ENCODE data around the gene ANTKMT.
A peak's percentile ranks its signal among the peaks of the same experiment; 100 is the strongest.

ANTKMT gene

DNA sequence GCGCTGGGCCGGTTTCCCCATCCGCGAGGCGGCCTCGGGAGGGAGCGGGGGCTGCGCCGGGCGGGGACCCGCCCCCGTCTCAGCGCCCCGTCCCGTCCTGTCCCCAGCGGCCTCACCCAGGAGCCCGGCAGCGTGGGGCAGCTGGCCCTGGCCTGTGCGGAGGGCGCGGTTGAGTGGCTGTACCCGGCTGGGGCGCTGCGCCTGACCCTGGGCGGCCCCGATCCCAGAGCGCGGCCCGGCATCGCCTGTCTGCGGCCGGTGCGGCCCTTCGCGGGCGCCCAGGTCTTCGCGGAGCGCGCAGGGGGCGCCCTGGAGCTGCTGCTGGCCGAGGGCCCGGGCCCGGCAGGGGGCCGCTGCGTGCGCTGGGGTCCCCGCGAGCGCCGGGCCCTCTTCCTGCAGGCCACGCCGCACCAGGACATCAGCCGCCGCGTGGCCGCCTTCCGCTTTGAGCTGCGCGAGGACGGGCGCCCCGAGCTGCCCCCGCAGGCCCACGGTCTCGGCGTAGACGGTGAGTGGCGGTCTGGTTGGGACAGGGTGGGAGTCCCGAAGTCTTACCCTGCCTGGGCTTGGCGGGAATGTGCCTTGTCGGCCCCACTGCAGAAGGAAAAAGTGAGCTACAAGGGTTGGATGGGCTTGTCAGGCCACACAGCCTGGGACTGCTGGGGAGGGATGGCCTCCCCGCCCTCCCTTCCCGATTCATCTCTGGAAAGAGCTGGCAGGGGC is 5.3 kb upstream of the ANTKMT start:
- DNase-seq = peak; percentile 49

GRCh38 chr16:716200-716568 is 4.8 kb upstream of the ANTKMT start:
- no peak for DNase-seq

DNA sequence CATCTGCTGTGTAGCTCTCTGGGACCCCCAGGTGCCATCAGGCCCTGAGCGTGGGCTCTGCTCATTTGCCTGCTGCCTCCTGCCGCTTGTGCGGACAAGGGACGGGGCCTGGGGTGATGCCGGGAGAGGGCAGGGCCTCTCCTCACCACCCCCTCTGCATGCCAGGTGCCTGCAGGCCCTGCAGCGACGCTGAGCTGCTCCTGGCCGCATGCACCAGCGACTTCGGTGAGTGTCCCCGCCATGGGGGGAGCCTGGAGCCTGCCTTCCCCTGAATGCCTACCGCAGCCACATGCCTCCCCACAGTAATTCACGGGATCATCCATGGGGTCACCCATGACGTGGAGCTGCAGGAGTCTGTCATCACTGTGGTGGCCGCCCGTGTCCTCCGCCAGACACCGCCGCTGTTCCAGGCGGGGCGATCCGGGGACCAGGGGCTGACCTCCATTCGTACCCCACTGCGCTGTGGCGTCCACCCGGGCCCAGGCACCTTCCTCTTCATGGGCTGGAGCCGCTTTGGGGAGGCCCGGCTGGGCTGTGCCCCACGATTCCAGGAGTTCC is 4.1 kb upstream of the ANTKMT start:
- no peak for DNase-seq

- DNase-seq = no peak
These were observed 3.3 kb upstream of the ANTKMT start for GRCh38 chr16:717450-718245.

DNA sequence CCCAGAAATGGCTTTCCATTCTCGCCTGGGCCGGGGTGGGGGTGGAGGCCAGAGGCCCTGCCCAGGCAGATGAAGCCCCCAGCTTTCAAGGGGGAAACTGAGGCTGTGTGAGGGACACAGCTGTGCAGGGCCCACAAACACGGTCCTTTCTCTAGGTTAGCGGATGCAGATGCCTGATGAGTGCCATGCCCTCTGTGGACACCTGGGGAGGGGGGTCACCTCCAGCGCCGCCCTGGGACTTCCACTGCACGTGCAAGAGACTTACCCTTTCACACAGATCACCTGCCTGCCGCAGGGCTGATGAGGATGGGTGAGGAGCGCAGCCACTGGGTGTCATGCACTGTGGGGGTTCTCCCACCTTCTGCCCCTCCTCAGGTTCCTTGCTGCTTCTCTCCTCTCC is 2.6 kb upstream of the ANTKMT start:
- DNase-seq = no peak

GRCh38 chr16:718922-719321 is 2.0 kb upstream of the ANTKMT start:
- no peak for DNase-seq

DNA sequence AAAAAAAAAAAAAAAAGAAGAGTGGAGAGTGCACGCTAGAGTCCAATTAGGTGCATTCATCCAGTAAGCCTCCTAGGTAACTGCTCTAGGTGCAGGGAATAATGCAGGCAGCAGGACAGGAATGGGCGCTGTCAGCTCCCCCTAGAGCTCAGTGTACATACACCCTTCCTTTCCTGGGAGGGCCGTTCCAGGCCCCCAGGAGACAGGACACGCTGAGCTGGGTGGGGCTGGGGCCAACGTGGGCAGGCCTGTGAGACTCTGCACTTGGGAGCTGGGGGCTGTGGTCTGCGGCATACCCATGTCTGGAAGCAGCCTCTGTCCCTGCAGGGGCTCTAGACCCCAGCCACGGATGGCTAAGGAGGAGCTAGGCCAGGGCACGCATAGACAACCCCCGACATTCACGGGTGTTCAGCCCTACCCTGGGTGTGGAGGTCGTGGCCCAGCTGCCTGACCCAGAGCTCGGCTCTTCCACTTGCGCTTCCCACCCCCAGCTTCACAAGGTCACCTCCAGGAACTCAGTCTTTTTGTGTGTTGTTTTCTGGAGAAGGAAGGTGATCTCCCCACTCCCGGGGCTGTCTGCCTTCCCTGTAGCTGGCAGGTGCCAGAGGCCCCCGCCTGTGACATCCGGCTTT is 1.0 kb upstream of the ANTKMT start:
- DNase-seq = peak; percentile 63

DNA sequence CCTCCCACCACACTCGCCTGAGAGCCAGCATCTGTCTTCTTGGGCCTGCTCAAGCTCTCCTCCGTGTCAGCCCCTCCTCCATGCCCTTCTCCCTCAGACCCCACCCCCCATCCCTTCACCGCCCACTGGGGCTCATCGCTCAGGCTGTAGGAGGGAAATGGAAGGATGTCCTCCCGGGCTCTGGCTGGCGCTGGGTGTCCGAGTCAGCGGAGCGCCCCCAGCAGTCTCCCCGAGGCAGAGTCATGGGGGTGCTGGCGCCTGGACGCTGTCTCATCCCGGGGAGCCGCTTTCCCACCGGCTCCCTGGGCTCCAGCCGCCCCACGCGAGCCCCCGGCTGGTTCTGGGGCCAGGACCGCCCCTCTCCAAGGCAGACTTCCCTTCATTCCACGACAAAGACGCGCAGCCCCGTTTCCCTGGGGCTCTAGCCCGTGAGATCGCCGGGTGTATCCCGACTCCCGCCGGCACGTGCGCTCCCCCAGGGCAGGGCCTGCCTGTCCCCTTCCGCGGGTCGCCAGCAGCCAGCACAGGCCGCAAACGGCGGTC is 428 bp upstream of the ANTKMT start:
- peak; percentile 70 for DNase-seq

DNA sequence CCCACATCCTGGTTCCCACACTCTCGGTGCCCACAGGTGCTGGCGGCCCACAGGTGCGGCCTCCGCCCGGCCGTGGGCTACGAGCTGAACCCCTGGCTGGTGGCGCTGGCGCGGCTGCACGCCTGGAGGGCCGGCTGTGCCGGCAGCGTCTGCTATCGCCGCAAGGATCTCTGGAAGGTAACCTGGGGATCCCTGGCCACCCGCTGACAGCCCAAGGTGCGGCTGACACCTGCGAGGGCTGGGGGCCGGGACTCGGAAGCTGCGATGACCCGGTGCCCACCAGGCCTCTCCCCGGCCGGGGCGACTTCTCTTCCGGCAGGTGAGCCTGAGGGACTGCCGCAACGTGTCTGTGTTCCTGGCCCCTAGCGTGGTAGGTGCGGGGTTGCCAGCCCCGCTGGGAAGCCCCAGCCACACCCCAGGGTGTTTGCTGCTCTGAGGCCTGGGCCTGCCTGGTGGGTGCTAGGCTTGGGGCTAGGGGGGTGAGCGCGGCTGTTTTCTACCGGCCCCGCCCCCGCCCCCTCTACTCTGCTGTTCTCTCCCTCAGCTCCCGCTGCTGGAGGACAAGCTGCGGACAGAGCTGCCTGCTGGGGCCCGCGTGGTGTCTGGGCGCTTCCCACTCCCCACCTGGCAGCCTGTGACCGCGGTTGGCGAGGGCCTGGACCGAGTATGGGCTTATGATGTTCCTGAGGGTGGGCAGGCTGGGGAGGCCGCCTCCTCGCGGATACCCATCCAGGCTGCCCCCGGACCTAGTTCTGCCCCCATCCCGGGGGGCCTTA is 1.0 kb downstream of the ANTKMT start:
- DNase-seq = no peak

DNA sequence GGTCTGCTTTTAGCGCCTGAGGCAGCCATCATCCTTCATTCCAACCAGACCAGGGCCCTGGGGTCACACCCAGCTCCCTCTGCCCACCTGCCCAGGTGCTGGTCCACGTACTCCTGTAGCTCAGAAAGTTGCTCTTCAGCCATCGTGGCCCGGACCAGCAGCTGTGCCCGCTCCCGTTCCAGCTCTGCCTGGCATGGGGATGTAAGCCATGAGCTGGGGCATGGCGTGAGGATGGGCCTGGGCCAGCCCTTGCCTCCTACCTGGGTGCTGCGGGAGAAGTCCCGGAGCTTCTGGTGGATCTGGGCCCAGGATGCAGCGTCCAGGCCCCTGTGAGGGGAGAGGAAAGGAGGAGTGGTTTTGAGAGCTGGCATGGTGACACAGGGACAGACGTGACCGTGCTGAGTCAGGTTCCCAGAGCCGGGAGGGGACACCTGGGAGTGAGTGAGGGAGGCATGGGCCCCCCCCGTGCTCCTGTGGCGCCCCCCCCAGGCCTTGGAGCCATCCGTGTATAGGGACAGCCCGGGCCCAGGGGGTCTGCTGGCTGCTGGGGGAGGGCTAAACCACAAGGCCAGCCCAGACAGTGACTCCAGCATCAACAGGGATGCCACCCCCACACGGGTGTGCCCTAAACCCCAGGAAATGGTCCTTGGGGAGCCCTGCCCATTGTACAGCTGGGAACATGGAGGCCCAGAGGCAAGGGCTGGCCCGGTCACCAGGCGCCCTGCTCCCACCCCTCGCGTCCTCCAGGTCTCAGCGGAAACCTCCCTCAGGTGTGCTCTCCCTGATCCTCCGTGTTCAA is 2.1 kb downstream of the ANTKMT start:
- no peak for DNase-seq

DNA sequence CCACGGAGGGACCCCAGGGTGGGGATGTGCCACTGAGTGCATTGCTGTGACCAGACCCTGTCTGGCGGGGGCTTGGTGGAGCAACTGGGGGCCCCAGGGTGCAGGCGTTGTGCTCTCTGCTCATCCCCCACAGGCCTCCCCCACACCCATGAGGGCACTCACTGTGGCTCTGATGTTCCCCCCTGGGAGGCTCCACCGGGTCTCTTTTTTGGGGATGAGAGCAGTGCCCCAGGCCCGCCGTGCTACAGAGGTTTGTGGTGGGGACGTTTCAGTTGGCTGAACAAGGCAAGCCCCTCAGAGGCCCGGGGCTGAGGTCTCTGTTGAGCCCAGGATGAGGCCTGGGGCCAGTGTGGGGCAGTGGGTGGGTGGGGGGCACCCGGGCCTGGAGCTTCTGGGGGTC is 2.7 kb downstream of the ANTKMT start:
- no peak for DNase-seq

- no peak for DNase-seq
These were observed 3.5 kb downstream of the ANTKMT start for GRCh38 chr16:724188-725040.

DNA sequence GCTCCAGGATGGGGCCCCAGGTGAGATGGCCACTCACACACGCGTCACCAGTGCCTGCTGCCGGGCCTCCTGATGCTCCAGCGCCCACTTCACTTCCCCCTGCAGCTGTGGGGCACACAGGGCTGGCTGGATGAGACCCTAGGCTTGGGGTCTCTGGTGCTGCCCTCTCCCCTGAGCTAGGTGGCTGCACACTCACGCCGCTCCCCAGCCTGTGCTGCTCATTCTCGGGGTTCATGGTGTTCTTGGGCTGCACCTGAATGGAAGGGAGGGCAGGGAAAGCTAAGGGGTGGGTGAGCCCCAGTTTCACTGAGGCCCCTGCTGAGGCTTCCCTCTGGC is 4.1 kb downstream of the ANTKMT start:
- no peak for DNase-seq

GRCh38 chr16:725463-726187 is 4.7 kb downstream of the ANTKMT start:
- DNase-seq = no peak

DNA sequence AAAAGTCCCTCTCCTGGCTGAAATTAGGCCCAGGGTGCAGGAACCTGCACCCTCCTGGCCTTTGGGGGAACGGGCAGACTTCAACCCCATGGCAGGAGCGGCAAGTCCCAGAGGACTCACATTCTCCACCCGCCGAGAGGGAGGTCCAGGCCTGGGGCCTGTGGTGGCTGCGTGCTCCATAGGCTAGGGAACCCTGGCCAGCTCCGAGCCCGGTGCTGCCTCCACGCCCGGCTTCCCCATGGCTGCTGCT is 5.2 kb downstream of the ANTKMT start:
- DNase-seq = no peak

- peak; percentile 75 for DNase-seq
These were observed 5.7 kb downstream of the ANTKMT start, which contains the start of the genes CCDC78 and HAGHL for GRCh38 chr16:726438-727290. CCDC78 (minus strand) TSS chr16:726443; CDS start chr16:726367, 76 bp downstream. HAGHL (plus strand) TSS chr16:727106; CDS start chr16:727510, 404 bp downstream.

- DNase-seq = peak; percentile 84
These were observed 6.5 kb downstream of the ANTKMT start for GRCh38 chr16:727291-727977.

DNA sequence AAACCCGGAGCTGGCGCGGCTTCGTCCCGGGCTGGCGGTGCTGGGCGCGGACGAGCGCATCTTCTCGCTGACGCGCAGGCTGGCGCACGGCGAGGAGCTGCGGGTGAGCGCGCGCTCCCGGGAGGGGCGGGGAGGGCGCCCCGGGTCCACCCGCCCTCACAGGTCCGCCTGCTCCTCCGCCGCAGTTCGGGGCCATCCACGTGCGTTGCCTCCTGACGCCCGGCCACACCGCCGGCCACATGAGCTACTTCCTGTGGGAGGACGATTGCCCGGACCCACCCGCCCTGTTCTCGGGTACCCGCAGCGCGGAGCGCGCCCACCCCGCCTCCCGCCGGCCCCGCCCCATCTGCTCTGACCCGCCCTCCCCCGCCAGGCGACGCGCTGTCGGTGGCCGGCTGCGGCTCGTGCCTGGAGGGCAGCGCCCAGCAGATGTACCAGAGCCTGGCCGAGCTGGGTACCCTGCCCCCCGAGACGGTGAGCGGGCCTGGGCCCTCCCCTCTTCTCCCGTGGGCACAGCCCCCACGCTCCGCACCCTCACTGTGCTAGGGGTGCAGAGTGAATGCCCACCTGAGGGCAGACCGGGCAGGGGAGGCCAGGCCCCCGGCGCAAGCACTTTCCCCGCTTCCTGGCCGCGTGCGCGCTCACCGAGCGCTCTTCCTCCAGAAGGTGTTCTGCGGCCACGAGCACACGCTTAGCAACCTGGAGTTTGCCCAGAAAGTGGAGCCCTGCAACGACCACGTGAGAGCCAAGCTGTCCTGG is 7.4 kb downstream of the ANTKMT start:
- DNase-seq = peak; percentile 87
